ENCODE measurements around the gene ARMH4.

DNA sequence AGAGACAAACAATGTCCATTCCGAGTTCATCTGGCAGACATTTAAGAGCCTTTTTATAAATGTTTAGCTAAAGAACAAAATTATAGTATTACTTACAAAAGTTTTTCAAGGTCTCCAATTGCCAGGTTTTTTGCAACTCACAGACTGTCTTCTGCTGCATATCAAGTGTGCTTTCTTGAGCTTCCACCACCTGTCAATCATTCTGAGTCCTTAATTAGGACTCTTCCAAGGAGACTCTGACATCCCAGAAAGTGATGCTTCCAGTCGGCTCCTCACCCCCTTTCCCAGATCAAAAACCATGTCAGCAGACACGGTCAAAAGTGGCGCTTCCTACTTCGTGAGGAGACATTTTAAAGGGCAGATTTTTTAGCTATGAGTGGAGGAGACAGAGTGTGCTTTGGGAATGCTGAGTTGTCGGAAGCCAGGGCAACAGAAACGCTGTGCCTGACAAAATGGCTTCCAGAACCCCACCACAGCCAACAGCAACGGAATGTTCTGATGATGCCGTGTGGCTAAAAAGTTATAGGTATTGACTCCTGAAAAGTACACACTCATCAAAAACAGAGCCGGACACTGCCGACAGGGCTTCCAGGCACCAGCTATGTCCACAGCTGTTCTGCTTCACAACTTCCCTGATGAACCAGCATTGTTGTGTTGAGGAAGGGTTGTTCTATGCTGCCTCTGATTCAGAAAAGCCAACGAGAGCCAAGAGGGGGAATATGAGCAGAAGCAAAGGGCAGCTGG lies 170.0 kb downstream of the ARMH4 start:
- TF ChIP-seq, protein P1, sequence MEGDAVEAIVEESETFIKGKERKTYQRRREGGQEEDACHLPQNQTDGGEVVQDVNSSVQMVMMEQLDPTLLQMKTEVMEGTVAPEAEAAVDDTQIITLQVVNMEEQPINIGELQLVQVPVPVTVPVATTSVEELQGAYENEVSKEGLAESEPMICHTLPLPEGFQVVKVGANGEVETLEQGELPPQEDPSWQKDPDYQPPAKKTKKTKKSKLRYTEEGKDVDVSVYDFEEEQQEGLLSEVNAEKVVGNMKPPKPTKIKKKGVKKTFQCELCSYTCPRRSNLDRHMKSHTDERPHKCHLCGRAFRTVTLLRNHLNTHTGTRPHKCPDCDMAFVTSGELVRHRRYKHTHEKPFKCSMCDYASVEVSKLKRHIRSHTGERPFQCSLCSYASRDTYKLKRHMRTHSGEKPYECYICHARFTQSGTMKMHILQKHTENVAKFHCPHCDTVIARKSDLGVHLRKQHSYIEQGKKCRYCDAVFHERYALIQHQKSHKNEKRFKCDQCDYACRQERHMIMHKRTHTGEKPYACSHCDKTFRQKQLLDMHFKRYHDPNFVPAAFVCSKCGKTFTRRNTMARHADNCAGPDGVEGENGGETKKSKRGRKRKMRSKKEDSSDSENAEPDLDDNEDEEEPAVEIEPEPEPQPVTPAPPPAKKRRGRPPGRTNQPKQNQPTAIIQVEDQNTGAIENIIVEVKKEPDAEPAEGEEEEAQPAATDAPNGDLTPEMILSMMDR (IDR thresholded peaks at IDR 0.05): no peak
- TF ChIP-seq ZFX (IDR thresholded peaks at IDR 0.05; ENCODE audit: borderline replicate concordance): no peak

All from 22Rv1 (cell line).